ENCODE data around the gene ARID1B.

- TF ChIP-seq SIN3A (IDR thresholded peaks at IDR 0.05; ENCODE audit: borderline replicate concordance, insufficient read depth, low read length) (no peak), REST (IDR thresholded peaks at IDR 0.05; ENCODE audit: insufficient read depth in 1 of 2, low read depth in 2 of 2, low read length in 2 of 2) (no peak), POLR2AphosphoS5 (IDR thresholded peaks at IDR 0.05; ENCODE audit: low read depth, low read length) (no peak)
Observed at GRCh38 chr6:156948807-156949206, 171.6 kb downstream of the ARID1B start.
